Measurements from ENCODE around the gene MYL12B.
A peak's percentile ranks its signal among the peaks of the same experiment; 100 is the strongest.
"Not testable (repeated sequence)": the region's sequence is repeated elsewhere in the genome, so short reads cannot be mapped to it uniquely, and the experiment has no call there.

The MYL12B gene

DNA sequence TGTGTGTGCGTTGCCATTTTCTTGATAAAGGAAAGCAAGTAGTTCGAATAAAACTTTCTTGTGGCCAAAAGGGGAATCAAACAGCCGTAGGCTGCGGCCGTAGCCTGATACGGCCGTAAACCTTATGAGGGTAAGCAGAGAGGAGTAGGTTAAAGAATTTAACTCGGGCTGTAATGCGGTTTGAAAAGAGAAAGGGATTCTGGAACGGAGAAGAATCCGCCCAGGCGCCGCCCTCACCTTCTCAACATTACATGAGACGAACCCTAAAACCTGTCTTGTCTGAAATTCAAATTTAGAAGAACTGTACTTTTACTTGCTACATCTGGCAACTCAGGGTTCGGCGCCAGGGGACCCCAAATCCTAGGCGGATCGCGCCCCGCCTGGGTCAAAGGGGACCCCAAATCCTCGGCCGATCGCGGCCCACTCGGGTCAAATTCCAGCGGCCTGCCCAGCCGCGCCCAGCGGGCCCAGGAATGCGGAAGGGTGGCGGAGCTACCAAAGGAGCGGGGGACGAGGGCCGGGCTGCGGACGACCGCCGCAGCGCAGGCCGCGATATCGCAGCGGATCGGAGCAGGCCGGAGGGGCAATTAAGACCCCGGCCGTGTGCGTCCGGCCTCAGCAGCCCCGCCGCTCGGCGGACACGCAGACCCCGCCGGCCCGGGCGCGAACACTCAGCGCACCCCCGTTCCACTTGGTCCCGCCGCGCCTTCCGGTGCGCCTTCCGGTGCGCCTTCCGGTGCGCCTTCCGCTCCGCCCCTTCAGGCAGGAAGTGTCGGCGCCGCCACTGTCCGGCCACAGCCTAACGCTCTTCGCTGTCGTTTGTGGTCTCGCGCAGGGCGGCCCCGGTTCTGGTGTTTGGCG lies at the start of gene MYL12B:
Gene MYL12B (plus strand): TSS at position 761 of the 861 bp plus-strand sequence. CDS start 10,766 bp downstream, outside the sequence.
- peak within 1 kb of the TSS; percentile 80 to 96 for H3K4me3 ChIP-seq (ENCODE audit: low read depth in 1 of 2, low read length in 2 of 2)
- H3K4me1 ChIP-seq (ENCODE audit: control insufficient read depth in 1 of 2, insufficient read depth in 2 of 2, low read length in 2 of 2) = peaks cover 20 to 55% of the 10 kb centered on the region in 2 donors
- H3K9me3 ChIP-seq (ENCODE audit: control insufficient read depth in 1 of 2, low read length in 2 of 2) = no peaks in the 10 kb centered on the region
- no peaks in the 10 kb centered on the region for H3K27me3 ChIP-seq (ENCODE audit: low read depth, low read length)
- H3K36me3 ChIP-seq (ENCODE audit: control insufficient read depth in 1 of 2, insufficient read depth in 2 of 2, low read length in 2 of 2) = peaks cover 10 to 32% of the 10 kb centered on the region in 2 donors
- H3K27ac ChIP-seq (ENCODE audit: low read length) = peak within 1 kb of the TSS; percentile 99

DNA sequence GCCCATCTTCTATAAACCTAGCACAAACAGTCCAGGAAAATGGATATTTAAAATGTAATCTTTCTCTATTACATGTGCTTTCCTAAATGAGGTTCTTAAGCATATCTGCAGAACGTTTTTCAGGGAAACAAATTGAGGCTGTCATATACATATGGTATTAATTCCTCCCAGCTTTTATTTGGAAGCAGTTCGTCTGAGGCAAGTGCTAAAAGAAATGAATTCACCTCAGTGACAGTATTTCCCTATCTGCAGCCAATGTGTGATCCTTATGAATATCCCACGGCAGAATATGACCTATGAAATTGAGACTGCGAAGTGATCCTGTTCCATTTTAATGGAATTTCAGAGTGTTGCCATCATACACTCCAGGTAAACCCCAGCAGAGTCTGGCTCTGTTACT lies 49.3 kb upstream of the MYL12B start:
- H3K4me3 ChIP-seq (ENCODE audit: low read depth in 1 of 2, low read length in 2 of 2) = no peak overlapping the region
- peaks cover 0 to 11% of the 10 kb centered on the region in 2 donors for H3K36me3 ChIP-seq (ENCODE audit: control insufficient read depth in 1 of 2, insufficient read depth in 2 of 2, low read length in 2 of 2)
- H3K9me3 ChIP-seq (ENCODE audit: control insufficient read depth in 1 of 2, low read length in 2 of 2) = no peaks in the 10 kb centered on the region
- H3K4me1 ChIP-seq (ENCODE audit: control insufficient read depth in 1 of 2, insufficient read depth in 2 of 2, low read length in 2 of 2) = peaks cover 16 to 33% of the 10 kb centered on the region in 2 donors
- no peak overlapping the region for H3K27ac ChIP-seq (ENCODE audit: low read length)
- no peaks in the 10 kb centered on the region for H3K27me3 ChIP-seq (ENCODE audit: low read depth, low read length)

- Histone ChIP-seq H3K36me3 (ENCODE audit: control insufficient read depth in 1 of 2, insufficient read depth in 2 of 2, low read length in 2 of 2) (peaks cover 0 to 11% of the 10 kb centered on the region in 2 donors), H3K27me3 (ENCODE audit: low read depth, low read length) (no peaks in the 10 kb centered on the region), H3K9me3 (ENCODE audit: control insufficient read depth in 1 of 2, low read length in 2 of 2) (no peaks in the 10 kb centered on the region), H3K4me3 (ENCODE audit: low read depth in 1 of 2, low read length in 2 of 2) (no peak overlapping the region), H3K4me1 (ENCODE audit: control insufficient read depth in 1 of 2, insufficient read depth in 2 of 2, low read length in 2 of 2) (peaks cover 16 to 33% of the 10 kb centered on the region in 2 donors), H3K27ac (ENCODE audit: low read length) (no peak overlapping the region)
These were observed 48.5 kb upstream of the MYL12B start for GRCh38 chr18:3213300-3214059.

GRCh38 chr18:3214855-3215637 lies 46.9 kb upstream of the MYL12B start:
- Histone ChIP-seq H3K9me3 (ENCODE audit: control insufficient read depth in 1 of 2, low read length in 2 of 2) (no peaks in the 10 kb centered on the region), H3K27me3 (ENCODE audit: low read depth, low read length) (no peaks in the 10 kb centered on the region), H3K4me1 (ENCODE audit: control insufficient read depth in 1 of 2, insufficient read depth in 2 of 2, low read length in 2 of 2) (peaks cover 16 to 33% of the 10 kb centered on the region in 2 donors), H3K27ac (ENCODE audit: low read length) (no peak overlapping the region), H3K36me3 (ENCODE audit: control insufficient read depth in 1 of 2, insufficient read depth in 2 of 2, low read length in 2 of 2) (peaks cover 0 to 11% of the 10 kb centered on the region in 2 donors), H3K4me3 (ENCODE audit: low read depth in 1 of 2, low read length in 2 of 2) (no peak overlapping the region)

DNA sequence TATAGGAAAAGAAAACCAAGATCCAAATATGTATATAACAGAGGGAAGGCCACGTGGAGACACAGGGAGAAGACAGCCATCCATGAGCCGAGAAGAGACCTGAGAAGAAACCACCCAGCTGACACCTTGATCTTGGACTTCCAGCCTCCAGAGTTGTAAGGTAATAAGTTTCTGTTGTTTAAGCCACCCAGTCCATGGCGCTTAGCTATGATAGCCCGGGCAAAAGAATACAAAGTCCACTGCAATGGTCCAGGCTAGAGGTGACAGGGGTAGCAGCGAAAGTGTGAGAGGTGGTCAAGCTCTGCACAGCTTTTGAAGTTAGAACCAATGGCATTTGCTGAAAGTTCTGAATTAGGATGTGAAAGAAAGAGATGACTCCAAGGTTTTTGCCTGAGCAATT lies 44.9 kb upstream of the MYL12B start:
- Histone ChIP-seq H3K4me1 (ENCODE audit: control insufficient read depth in 1 of 2, insufficient read depth in 2 of 2, low read length in 2 of 2) (peaks cover 15 to 22% of the 10 kb centered on the region in 2 donors), H3K4me3 (ENCODE audit: low read depth in 1 of 2, low read length in 2 of 2) (no peak overlapping the region), H3K27me3 (ENCODE audit: low read depth, low read length) (no peaks in the 10 kb centered on the region), H3K36me3 (ENCODE audit: control insufficient read depth in 1 of 2, insufficient read depth in 2 of 2, low read length in 2 of 2) (peaks cover 0 to 11% of the 10 kb centered on the region in 2 donors), H3K27ac (ENCODE audit: low read length) (no peak overlapping the region), H3K9me3 (ENCODE audit: control insufficient read depth in 1 of 2, low read length in 2 of 2) (no peaks in the 10 kb centered on the region)

DNA sequence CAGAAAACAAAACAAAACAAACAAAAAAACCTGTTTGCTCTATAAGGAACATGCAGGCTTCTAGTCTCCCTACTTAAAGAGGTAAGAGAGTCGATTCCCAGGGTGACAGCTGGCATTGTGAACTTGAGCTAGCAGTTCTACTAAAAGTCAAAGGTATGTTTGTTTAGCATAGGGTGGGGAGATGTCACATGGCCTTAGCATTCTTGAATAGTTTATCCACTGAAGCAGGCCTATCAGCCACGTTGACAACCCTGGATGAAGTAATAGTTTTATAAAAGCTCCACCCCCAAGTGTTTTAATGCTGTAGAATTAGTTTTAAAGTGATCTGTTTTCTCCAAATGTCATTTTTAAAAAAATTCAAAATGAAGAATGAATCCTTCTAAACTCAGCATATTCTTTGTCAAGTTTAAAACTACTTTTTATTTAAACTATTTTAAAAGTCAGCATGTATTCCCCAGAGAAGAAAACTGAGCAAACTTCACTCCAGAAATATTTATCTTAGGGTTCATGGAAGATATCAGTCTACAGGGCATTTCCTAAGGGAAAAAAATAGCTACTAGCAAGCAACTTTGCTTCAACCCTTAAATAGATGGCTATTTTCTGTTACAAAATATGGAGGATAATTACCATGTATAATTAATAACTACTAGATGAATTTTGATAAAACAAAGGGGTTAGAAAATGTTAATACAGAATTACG lies 43.8 kb upstream of the MYL12B start:
- Histone ChIP-seq H3K9me3 (ENCODE audit: control insufficient read depth in 1 of 2, low read length in 2 of 2) (no peaks in the 10 kb centered on the region), H3K36me3 (ENCODE audit: control insufficient read depth in 1 of 2, insufficient read depth in 2 of 2, low read length in 2 of 2) (peaks cover 0 to 11% of the 10 kb centered on the region in 2 donors), H3K27ac (ENCODE audit: low read length) (peak overlapping the region; percentile 76), H3K4me1 (ENCODE audit: control insufficient read depth in 1 of 2, insufficient read depth in 2 of 2, low read length in 2 of 2) (peaks cover 9 to 12% of the 10 kb centered on the region in 2 donors), H3K27me3 (ENCODE audit: low read depth, low read length) (no peaks in the 10 kb centered on the region), H3K4me3 (ENCODE audit: low read depth in 1 of 2, low read length in 2 of 2) (peak overlapping the region in 1 of 2 donors; percentile 7)

DNA sequence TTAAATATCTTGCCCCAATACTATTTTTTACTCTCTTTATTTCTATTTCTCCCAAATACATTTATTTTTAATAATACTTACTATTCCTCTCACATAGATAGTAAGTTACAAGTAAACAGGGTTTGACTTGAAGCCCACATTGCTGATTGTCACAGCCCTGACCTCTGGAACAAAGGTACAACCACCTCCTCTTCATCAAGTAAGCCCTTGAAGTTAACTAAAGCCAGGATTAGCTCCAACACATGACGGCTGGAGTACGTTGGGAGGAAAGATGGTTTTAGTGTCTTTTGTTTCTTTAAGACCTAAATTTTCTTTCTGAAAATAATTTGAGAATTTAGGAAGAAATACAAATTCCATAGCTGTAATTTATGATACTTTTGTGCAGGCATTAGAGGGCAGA lies 43.1 kb upstream of the MYL12B start:
- Histone ChIP-seq H3K9me3 (ENCODE audit: control insufficient read depth in 1 of 2, low read length in 2 of 2) (no peaks in the 10 kb centered on the region), H3K4me1 (ENCODE audit: control insufficient read depth in 1 of 2, insufficient read depth in 2 of 2, low read length in 2 of 2) (peaks cover 5 to 10% of the 10 kb centered on the region in 2 donors), H3K27ac (ENCODE audit: low read length) (peak overlapping the region; percentile 76), H3K27me3 (ENCODE audit: low read depth, low read length) (no peaks in the 10 kb centered on the region), H3K36me3 (ENCODE audit: control insufficient read depth in 1 of 2, insufficient read depth in 2 of 2, low read length in 2 of 2) (peaks cover 0 to 11% of the 10 kb centered on the region in 2 donors), H3K4me3 (ENCODE audit: low read depth in 1 of 2, low read length in 2 of 2) (peak overlapping the region; percentile 45 to 57)

GRCh38 chr18:3219241-3219630 lies 42.7 kb upstream of the MYL12B start:
- no peaks in the 10 kb centered on the region for H3K9me3 ChIP-seq (ENCODE audit: control insufficient read depth in 1 of 2, low read length in 2 of 2)
- H3K27me3 ChIP-seq (ENCODE audit: low read depth, low read length) = no peaks in the 10 kb centered on the region
- H3K36me3 ChIP-seq (ENCODE audit: control insufficient read depth in 1 of 2, insufficient read depth in 2 of 2, low read length in 2 of 2) = peaks cover 0 to 10% of the 10 kb centered on the region in 2 donors
- peaks cover 3 to 10% of the 10 kb centered on the region in 2 donors for H3K4me1 ChIP-seq (ENCODE audit: control insufficient read depth in 1 of 2, insufficient read depth in 2 of 2, low read length in 2 of 2)
- peak overlapping the region; percentile 76 for H3K27ac ChIP-seq (ENCODE audit: low read length)
- peak overlapping the region; percentile 45 to 57 for H3K4me3 ChIP-seq (ENCODE audit: low read depth in 1 of 2, low read length in 2 of 2)

DNA sequence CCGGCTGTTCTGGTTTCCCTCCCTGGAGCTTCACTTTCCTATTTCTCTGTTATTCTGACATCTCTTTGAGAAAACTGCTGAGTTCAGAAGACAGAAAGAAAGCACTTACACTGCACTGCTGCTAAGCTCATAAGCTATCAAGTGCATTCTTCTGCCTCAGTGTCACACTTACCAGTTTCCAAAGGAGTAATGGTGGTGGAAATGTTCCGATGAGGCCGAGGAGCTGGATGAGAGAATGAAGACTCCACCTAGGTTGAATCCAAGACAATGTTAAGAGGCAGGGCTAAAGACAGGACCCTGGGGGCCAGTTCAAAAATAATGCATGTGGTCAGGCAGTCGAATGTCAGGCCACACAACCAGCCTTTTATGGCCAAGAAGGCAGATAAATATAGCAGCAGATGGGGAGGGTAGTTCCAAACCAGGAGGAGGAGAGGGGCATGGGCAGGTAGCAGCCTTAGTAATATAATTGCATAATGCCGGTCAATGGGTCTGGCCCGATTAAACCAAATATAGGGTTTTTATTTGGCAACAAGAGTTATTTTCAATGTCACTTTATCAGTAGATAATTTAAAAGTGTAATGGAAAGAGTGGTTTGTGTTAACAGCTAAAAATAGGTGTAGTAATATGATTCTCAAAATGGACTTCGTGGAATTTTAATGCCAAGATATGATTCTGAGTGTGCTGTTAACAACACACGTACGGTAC lies 42.1 kb upstream of the MYL12B start, which contains the start of gene MYOM1:
Gene MYOM1 (minus strand): TSS at position 338 of the 705 bp plus-strand sequence. CDS start 4,745 bp downstream, outside the sequence.
- peak within 1 kb of the TSS; percentile 76 for H3K27ac ChIP-seq (ENCODE audit: low read length)
- H3K36me3 ChIP-seq (ENCODE audit: control insufficient read depth in 1 of 2, insufficient read depth in 2 of 2, low read length in 2 of 2) = peaks cover 0 to 5% of the 10 kb centered on the region in 2 donors
- no peaks in the 10 kb centered on the region for H3K27me3 ChIP-seq (ENCODE audit: low read depth, low read length)
- H3K9me3 ChIP-seq (ENCODE audit: control insufficient read depth in 1 of 2, low read length in 2 of 2) = no peaks in the 10 kb centered on the region
- peak within 1 kb of the TSS; percentile 45 to 57 for H3K4me3 ChIP-seq (ENCODE audit: low read depth in 1 of 2, low read length in 2 of 2)
- H3K4me1 ChIP-seq (ENCODE audit: control insufficient read depth in 1 of 2, insufficient read depth in 2 of 2, low read length in 2 of 2) = peaks cover 3 to 10% of the 10 kb centered on the region in 2 donors

- H3K36me3 ChIP-seq (ENCODE audit: control insufficient read depth in 1 of 2, insufficient read depth in 2 of 2, low read length in 2 of 2); H3K9me3 ChIP-seq (ENCODE audit: control insufficient read depth in 1 of 2, low read length in 2 of 2); H3K27me3 ChIP-seq (ENCODE audit: low read depth, low read length); H3K27ac ChIP-seq (ENCODE audit: low read length); H3K4me3 ChIP-seq (ENCODE audit: low read depth in 1 of 2, low read length in 2 of 2): not testable (repeated sequence)
- peaks cover 3 to 10% of the 10 kb centered on the region in 2 donors for H3K4me1 ChIP-seq (ENCODE audit: control insufficient read depth in 1 of 2, insufficient read depth in 2 of 2, low read length in 2 of 2)
These were observed 41.1 kb upstream of the MYL12B start for GRCh38 chr18:3220868-3221267.
